Natural killer cell (primary cell): Measurements from ENCODE around the gene LIMS2. TPM values are rescaled to one million over a fixed set of nuclear protein-coding genes. Genes with fewer than 3 reads are reported as not detected.

ENCODE experiments used
- ATAC-seq, 3 donors: fragments of 150-1000 bp in 2 of 3; fragments of 200-7000 bp in 1 of 3; cut with Tn5 transposase; 1 replicate in 1 of 3; 2 replicates in 2 of 3; pipeline ENCODE4 v1.10.0; 2021; ENCODE audit warnings: mild to moderate bottlenecking in 2 of 3, moderate library complexity in 2 of 3
- DNase-seq, 2 donors: peaks; one replicate each; pipeline versions ENCODE4 v3.0.0 to v3.0.0-alpha.2; 2013 to 2021; ENCODE audit warnings: mixed read lengths in 1 of 2
- H3K27ac ChIP-seq: one replicate; pipeline ENCODE4 v1.5.1; 2013; ENCODE audit warnings: mild to moderate bottlenecking, low read length
- H3K27me3 ChIP-seq: one replicate; pipeline ENCODE4 v1.6.1; 2013; ENCODE audit warnings: low read length; ENCODE audit not compliant: control insufficient read depth, insufficient read depth
- H3K36me3 ChIP-seq: one replicate; pipeline ENCODE4 v1.6.1; 2013; ENCODE audit warnings: low read length; ENCODE audit not compliant: control insufficient read depth, insufficient read depth
- H3K4me1 ChIP-seq: one replicate; pipeline ENCODE4 v1.6.1; 2013; ENCODE audit warnings: low read length; ENCODE audit not compliant: control insufficient read depth, insufficient read depth
- H3K4me3 ChIP-seq: one replicate; pipeline ENCODE4 v1.5.1; 2013; ENCODE audit warnings: low read length
- H3K9me3 ChIP-seq: one replicate; pipeline ENCODE4 v1.6.1; 2013; ENCODE audit warnings: low read length; ENCODE audit not compliant: control insufficient read depth, insufficient read depth
- H3K27ac Mint-ChIP-seq, 2 donors: one replicate each; pipeline ENCODE4 v1.8.0; 2022; ENCODE audit warnings: mild to moderate bottlenecking in 2 of 2, mixed read lengths in 2 of 2, moderate library complexity in 1 of 2
- H3K27me3 Mint-ChIP-seq, 2 donors: one replicate each; pipeline ENCODE4 v1.8.0; 2022; ENCODE audit warnings: low read depth in 2 of 2, mixed read lengths in 2 of 2
- H3K36me3 Mint-ChIP-seq: one replicate; pipeline ENCODE4 v1.8.0; 2022; ENCODE audit warnings: mixed read lengths
- H3K4me1 Mint-ChIP-seq, 2 donors: one replicate each; pipeline ENCODE4 v1.8.0; 2022; ENCODE audit warnings: mixed read lengths in 2 of 2
- H3K4me3 Mint-ChIP-seq: one replicate; pipeline ENCODE4 v1.8.0; 2022; ENCODE audit warnings: mild to moderate bottlenecking, moderate library complexity, mixed read lengths
- H3K9me3 Mint-ChIP-seq, 2 donors: one replicate each; pipeline ENCODE4 v1.8.0; 2022; ENCODE audit warnings: mixed read lengths in 2 of 2
- WGBS: methylation state at CpG from one replicate; pipeline ENCODE4 v1.1.7; 2013; ENCODE audit warnings: missing lambda C conversion rate; ENCODE audit not compliant: insufficient coverage; 5-methylcytosine and 5-hydroxymethylcytosine counted together
- intact Hi-C: fragments of 100-400 bp; cut with micrococcal nuclease; formaldehyde crosslinking; loops from one replicate; pipeline ENCODE4 v1.14.2; 2022
- total RNA-seq, 4 donors: library from RNA; stranded (reverse); fragments of 120-200 nt in 1 of 4; gene quantifications; one replicate each; pipeline versions ENCODE4 v1.2.3 to v1.2.4, GENCODE V29; 2013 to 2022
- TF ChIP-seq, protein P1 (sequence below): fragments of 200-600 bp; IDR thresholded peaks from one replicate; pipeline ENCODE4 v1.8.0; 2022; ENCODE audit warnings: antibody characterized with exemption

Gene LIMS2
- total RNA-seq, 3 donors from 2014 or later (not counting 1 experiment from before 2014, with no cell fraction given), result 0.15 to 0.16 TPM; not detected in 1

DNA sequence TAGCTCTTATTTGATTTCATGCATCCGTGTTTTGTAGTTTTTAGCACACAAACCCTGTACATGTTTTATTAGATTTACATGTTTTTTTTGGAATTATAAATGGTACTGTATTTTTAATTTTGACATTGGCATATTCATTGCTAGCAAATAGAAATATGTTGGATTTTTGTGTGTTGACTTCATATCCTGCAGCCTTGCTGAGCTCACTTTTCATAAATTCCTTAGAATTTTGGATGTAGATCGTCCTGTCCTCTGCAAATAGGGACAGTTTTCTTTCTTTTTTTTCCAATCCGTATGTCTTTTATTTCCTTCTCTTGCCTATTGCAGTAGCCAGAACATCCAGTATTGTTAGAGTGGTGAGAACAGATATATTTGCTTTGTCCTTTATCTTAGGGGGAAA is 76.1 kb downstream of the LIMS2 start:
- Mint-ChIP-seq H3K27me3 (peaks cover 4 to 7% of the 10 kb centered on the region in 2 donors), H3K36me3 (no peaks in the 10 kb centered on the region), H3K4me3 (no peak overlapping the region), H3K9me3 (no peaks in the 10 kb centered on the region), H3K4me1 (no peaks in the 10 kb centered on the region), H3K27ac (no peak overlapping the region)
- intact Hi-C loops, result no loop called here
- Histone ChIP-seq H3K36me3 (no peaks in the 10 kb centered on the region), H3K4me3 (no peak overlapping the region), H3K4me1 (no peaks in the 10 kb centered on the region), H3K27ac (no peak overlapping the region), H3K9me3 (no peaks in the 10 kb centered on the region), H3K27me3 (no peaks in the 10 kb centered on the region)
- 75% methylated on average over 1 of the region's 3 CpGs for WGBS
- ATAC-seq (no peak), DNase-seq (no peak)
- TF ChIP-seq, protein P1, sequence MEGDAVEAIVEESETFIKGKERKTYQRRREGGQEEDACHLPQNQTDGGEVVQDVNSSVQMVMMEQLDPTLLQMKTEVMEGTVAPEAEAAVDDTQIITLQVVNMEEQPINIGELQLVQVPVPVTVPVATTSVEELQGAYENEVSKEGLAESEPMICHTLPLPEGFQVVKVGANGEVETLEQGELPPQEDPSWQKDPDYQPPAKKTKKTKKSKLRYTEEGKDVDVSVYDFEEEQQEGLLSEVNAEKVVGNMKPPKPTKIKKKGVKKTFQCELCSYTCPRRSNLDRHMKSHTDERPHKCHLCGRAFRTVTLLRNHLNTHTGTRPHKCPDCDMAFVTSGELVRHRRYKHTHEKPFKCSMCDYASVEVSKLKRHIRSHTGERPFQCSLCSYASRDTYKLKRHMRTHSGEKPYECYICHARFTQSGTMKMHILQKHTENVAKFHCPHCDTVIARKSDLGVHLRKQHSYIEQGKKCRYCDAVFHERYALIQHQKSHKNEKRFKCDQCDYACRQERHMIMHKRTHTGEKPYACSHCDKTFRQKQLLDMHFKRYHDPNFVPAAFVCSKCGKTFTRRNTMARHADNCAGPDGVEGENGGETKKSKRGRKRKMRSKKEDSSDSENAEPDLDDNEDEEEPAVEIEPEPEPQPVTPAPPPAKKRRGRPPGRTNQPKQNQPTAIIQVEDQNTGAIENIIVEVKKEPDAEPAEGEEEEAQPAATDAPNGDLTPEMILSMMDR, result no peak

DNA sequence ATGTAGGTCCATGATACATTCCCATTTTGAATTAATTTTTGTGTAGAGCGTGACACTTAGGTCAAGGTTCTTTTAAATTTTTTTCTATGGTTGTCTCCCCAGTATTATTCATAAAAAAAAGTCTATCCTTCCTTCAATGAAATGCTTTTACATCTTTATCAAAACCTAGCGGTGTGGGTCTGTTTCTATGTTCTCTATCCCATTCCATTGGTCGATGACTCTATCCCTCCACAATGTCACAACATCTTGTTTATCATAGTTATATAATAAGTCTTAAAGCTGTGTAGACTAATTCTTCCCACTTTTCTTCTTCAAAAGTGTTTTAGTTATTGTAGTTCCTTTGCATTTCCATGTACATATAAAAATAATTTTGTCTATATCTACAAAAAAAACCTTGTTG is 76.6 kb downstream of the LIMS2 start:
- Histone ChIP-seq H3K9me3 (no peaks in the 10 kb centered on the region), H3K4me1 (no peaks in the 10 kb centered on the region), H3K4me3 (no peak overlapping the region), H3K27ac (no peak overlapping the region), H3K27me3 (no peaks in the 10 kb centered on the region), H3K36me3 (no peaks in the 10 kb centered on the region)
- H3K4me1 Mint-ChIP-seq, result no peaks in the 10 kb centered on the region
- H3K36me3 Mint-ChIP-seq, result no peaks in the 10 kb centered on the region
- TF ChIP-seq, protein P1, result no peak
- peaks cover 4 to 7% of the 10 kb centered on the region in 2 donors for H3K27me3 Mint-ChIP-seq
- no peak for ATAC-seq
- intact Hi-C loops, result no loop called here
- H3K27ac Mint-ChIP-seq, result no peak overlapping the region
- no peak overlapping the region for H3K4me3 Mint-ChIP-seq
- no peaks in the 10 kb centered on the region for H3K9me3 Mint-ChIP-seq
- 83% methylated on average over 1 of the region's 3 CpGs for WGBS
- DNase-seq, result no peak

DNA sequence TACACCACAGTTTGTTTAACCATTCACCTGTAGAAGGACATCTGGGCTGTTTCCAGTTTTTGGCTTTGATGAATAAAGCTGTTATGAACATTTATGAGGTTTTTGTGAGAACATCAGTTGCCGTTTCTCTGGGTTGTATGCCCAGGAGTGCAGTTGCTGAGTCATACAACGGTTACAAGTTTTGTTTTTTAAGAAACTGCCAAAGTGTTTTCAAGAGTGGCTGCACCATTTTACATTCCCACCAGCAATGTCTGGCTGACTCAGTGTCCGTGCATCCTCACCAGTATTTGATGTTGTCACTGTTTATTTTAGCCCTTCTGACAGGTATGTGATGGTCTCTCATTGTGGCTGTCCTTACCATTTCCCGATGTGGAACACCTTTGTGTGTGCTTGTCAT is 77.3 kb downstream of the LIMS2 start:
- TF ChIP-seq, protein P1, result no peak
- intact Hi-C loops, result no loop called here
- Histone ChIP-seq H3K9me3 (no peaks in the 10 kb centered on the region), H3K36me3 (no peaks in the 10 kb centered on the region), H3K4me3 (no peak overlapping the region), H3K4me1 (no peaks in the 10 kb centered on the region), H3K27ac (no peak overlapping the region), H3K27me3 (no peaks in the 10 kb centered on the region)
- Mint-ChIP-seq H3K9me3 (no peaks in the 10 kb centered on the region), H3K4me3 (no peak overlapping the region), H3K4me1 (no peaks in the 10 kb centered on the region), H3K27ac (no peak overlapping the region), H3K36me3 (no peaks in the 10 kb centered on the region), H3K27me3 (peaks cover 4 to 7% of the 10 kb centered on the region in 2 donors)
- no peak for DNase-seq
- no peak for ATAC-seq
- 69% methylated on average over 4 of the region's 4 CpGs for WGBS
